Measurements from ENCODE around the gene LIMS2. TPM values are rescaled to one million over a fixed set of nuclear protein-coding genes. Genes with fewer than 3 reads are reported as not detected.
A peak's percentile ranks its signal among the peaks of the same experiment; 100 is the strongest.

LIMS2 gene
- polyA plus RNA-seq, 3 donors from 2014 or later = 0.40 TPM; not detected in 2

DNA sequence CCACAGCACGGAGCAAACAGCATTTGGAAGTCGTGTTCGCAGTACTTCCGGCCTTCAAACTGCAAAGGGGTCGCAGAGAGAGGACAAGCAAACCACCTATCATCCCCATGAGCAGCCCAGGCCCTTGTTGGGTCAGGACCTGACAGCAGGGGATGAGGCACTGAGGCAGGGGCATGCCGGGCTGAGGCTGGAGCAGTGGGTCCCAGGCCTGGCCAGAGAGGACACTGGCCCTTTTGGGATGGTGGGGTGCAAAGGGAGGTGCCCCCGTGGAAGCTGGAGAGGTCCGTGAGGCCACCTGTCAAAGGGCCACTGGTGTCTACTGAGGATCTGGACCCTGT lies 20.5 kb downstream of the LIMS2 start:
- no peaks in the 10 kb centered on the region for H3K4me1 Mint-ChIP-seq
- no peak overlapping the region for H3K4me3 Mint-ChIP-seq
- H3K27ac Mint-ChIP-seq = no peak overlapping the region
- no peak for DNase-seq
- no peaks in the 10 kb centered on the region for H3K36me3 Mint-ChIP-seq
- no peaks in the 10 kb centered on the region for H3K9me3 Mint-ChIP-seq
- peaks cover 0 to 1% (median 0%) of the 10 kb centered on the region in 3 donors for H3K27me3 Mint-ChIP-seq (ENCODE audit: low read depth in 3 of 3)

DNA sequence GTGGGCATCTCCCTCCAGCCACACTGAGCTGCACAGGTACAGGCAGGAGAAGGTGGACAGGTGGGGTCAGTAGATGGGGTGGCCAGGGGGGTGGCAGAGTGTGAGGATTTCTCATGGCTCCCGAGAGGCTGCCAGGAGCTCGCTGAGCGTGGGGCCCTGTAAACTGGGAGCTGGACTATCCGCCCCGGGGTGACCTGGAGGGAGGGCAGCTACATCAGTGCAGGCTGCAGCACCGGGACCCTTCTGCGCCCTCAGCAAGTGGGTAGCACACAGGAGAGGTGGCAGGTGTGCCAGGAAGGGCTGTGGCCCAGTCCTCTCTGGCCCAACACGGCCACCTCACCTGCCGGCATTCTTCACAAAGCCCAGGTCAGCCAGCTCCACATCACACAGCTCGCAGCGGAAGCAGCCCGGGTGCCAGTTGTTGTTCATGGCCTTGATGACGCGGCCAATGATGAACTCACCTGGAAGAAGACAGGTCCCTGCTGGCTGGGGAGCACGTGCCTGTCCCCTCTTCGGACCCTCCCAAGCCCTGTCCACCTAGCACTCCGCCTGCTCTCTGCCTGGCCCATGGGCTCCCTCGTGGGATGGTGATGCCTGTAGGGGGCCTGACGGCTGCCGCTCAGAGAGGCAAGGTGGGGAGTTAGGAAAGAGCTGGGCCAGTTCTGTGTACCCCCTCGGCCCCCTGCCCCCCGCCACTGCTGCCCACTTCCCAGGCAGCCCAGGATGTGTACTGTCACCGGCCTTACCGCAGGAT lies 21.1 kb downstream of the LIMS2 start:
- DNase-seq = no peak
- H3K4me3 Mint-ChIP-seq = no peak overlapping the region

DNA sequence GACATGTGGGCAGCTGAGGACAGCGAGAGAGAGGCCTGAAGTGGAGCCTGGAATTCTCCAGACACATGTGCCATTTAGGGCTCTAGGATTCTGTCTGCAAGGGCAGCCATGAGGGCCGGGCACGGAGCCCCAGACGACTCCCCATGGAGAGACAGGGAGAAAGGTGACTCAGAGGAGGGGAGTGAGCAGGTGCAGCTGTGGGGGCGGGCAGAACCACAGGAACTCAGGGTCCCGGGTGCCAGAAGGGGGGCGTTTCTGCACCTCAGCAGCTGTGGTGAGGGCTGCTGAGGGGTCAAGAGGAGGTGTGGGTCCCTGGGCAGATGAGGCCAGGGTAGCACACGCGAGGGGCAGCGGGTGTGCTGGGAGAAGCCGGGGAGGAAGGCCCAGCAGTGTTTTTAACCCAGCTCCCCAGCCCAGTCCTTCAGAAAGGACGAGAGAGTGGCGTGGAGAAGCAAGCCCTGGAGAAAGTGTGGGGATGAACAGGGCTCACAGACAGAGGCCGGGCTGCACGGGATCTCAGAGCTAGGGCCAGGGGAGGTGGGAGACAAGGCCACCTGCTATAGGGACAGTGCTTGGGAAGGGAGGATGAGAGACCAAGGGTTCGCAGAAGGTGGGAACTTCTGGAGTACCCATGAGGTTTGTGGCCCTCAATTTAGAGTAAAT lies 21.8 kb downstream of the LIMS2 start:
- no peak for DNase-seq
- H3K9me3 Mint-ChIP-seq = no peaks in the 10 kb centered on the region
- no peaks in the 10 kb centered on the region for H3K36me3 Mint-ChIP-seq
- H3K27ac Mint-ChIP-seq = peak overlapping the region in 1 of 6 donors; percentile 0
- H3K4me1 Mint-ChIP-seq = peaks cover 0 to 3% of the 10 kb centered on the region in 2 donors
- no peak overlapping the region for H3K4me3 Mint-ChIP-seq
- peaks cover 0 to 3% (median 1%) of the 10 kb centered on the region in 3 donors for H3K27me3 Mint-ChIP-seq (ENCODE audit: low read depth in 3 of 3)

More for the DNA sequence above, 21.1 kb downstream of the LIMS2 start:
- no peak overlapping the region for H3K27ac Mint-ChIP-seq
- H3K27me3 Mint-ChIP-seq (ENCODE audit: low read depth in 3 of 3) = peaks cover 0 to 3% (median 1%) of the 10 kb centered on the region in 3 donors
- H3K4me1 Mint-ChIP-seq = peaks cover 0 to 3% of the 10 kb centered on the region in 2 donors
- H3K9me3 Mint-ChIP-seq = no peaks in the 10 kb centered on the region
- H3K36me3 Mint-ChIP-seq = no peaks in the 10 kb centered on the region

DNA sequence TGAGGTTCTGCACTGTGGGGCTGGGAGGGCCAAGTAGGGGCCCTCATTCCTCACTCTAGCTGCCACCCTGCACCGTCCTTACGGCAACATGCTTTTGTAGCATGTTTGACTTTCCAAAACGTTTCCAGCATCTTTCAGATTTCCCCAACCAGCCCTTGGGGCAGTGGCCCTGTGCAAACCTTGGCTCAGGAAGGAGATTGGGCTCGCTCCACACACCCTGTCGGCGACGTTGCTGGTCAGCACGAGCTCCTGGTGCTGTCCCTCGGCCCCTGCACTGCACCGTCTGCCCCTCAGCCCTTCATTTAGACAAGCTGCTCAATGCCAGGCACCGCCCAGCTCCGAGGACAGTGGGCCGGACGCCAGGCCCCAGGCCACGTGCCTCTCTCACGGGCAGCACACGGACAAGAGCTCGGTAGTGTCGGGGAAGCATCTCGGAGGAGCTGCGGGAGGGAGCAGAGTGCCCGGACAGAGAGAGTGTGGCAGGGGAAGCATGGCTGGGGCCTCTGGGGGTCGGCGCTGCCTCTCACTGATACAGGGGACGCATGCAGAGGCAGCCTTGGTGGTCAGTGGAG lies 22.5 kb downstream of the LIMS2 start:
- DNase-seq = no peak
- Mint-ChIP-seq H3K27ac (no peak overlapping the region), H3K4me3 (no peak overlapping the region)

DNA sequence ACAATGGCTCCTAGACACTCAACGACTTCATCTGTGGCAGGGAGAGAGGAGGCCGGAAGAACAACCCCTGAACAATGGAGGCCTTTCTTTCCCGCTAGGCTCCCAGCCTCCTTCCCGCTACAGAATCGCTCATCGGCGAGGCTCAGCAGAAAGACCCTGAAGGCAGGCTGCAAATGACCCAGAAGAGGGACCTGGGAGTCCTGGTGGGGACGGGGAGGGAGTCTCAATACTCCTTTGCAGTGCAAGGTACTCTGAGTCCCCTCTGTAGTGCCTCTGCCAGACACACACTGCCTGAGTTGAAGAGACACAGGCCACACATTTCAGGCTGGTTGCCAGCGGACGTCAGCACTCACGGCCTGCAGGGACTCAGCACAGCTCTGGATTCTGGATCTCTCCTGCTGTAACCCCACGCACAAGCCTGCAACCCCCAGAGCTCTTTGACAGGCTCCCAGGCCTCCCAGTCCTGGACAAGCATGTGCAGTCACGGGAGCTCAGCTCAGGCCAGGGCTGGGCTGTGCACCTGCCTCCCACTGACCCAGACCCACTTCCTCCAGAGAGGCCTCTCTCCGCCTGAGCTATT lies 23.3 kb downstream of the LIMS2 start:
- H3K4me1 Mint-ChIP-seq = peaks cover 0 to 3% of the 10 kb centered on the region in 2 donors
- no peak overlapping the region for H3K4me3 Mint-ChIP-seq
- peaks cover 0 to 3% (median 3%) of the 10 kb centered on the region in 3 donors for H3K27me3 Mint-ChIP-seq (ENCODE audit: low read depth in 3 of 3)
- H3K36me3 Mint-ChIP-seq = no peaks in the 10 kb centered on the region
- no peak overlapping the region for H3K27ac Mint-ChIP-seq
- DNase-seq = no peak
- no peaks in the 10 kb centered on the region for H3K9me3 Mint-ChIP-seq

More for the DNA sequence above, 22.5 kb downstream of the LIMS2 start:
- Mint-ChIP-seq H3K4me1 (peaks cover 0 to 3% of the 10 kb centered on the region in 2 donors), H3K9me3 (no peaks in the 10 kb centered on the region), H3K27me3 (ENCODE audit: low read depth in 3 of 3) (peaks cover 0 to 3% (median 3%) of the 10 kb centered on the region in 3 donors), H3K36me3 (no peaks in the 10 kb centered on the region)

DNA sequence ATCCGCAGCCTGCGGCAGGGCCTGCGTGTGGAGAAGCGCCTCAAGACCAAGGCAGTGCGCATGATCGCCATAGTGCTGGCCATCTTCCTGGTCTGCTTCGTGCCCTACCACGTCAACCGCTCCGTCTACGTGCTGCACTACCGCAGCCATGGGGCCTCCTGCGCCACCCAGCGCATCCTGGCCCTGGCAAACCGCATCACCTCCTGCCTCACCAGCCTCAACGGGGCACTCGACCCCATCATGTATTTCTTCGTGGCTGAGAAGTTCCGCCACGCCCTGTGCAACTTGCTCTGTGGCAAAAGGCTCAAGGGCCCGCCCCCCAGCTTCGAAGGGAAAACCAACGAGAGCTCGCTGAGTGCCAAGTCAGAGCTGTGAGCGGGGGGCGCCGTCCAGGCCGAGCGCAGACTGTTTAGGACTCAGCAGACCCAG lies 23.9 kb downstream of the LIMS2 start:
- DNase-seq = no peak
- no peak overlapping the region for H3K4me3 Mint-ChIP-seq
- no peaks in the 10 kb centered on the region for H3K36me3 Mint-ChIP-seq
- H3K27me3 Mint-ChIP-seq (ENCODE audit: low read depth in 3 of 3) = peaks cover 0 to 5% (median 3%) of the 10 kb centered on the region in 3 donors
- no peak overlapping the region for H3K27ac Mint-ChIP-seq
- peaks cover 0 to 3% of the 10 kb centered on the region in 2 donors for H3K4me1 Mint-ChIP-seq
- H3K9me3 Mint-ChIP-seq = no peaks in the 10 kb centered on the region

DNA sequence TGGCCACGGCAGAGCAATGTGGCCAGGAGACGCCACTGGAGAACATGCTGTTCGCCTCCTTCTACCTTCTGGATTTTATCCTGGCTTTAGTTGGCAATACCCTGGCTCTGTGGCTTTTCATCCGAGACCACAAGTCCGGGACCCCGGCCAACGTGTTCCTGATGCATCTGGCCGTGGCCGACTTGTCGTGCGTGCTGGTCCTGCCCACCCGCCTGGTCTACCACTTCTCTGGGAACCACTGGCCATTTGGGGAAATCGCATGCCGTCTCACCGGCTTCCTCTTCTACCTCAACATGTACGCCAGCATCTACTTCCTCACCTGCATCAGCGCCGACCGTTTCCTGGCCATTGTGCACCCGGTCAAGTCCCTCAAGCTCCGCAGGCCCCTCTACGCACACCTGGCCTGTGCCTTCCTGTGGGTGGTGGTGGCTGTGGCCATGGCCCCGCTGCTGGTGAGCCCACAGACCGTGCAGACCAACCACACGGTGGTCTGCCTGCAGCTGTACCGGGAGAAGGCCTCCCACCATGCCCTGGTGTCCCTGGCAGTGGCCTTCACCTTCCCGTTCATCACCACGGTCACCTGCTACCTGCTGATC lies 24.4 kb downstream of the LIMS2 start:
- H3K27me3 Mint-ChIP-seq (ENCODE audit: low read depth in 3 of 3) = peaks cover 0 to 5% (median 3%) of the 10 kb centered on the region in 3 donors
- H3K27ac Mint-ChIP-seq = no peak overlapping the region
- H3K4me3 Mint-ChIP-seq = no peak overlapping the region
- DNase-seq = no peak
- no peaks in the 10 kb centered on the region for H3K9me3 Mint-ChIP-seq
- peaks cover 0 to 3% of the 10 kb centered on the region in 2 donors for H3K4me1 Mint-ChIP-seq
- H3K36me3 Mint-ChIP-seq = no peaks in the 10 kb centered on the region

DNA sequence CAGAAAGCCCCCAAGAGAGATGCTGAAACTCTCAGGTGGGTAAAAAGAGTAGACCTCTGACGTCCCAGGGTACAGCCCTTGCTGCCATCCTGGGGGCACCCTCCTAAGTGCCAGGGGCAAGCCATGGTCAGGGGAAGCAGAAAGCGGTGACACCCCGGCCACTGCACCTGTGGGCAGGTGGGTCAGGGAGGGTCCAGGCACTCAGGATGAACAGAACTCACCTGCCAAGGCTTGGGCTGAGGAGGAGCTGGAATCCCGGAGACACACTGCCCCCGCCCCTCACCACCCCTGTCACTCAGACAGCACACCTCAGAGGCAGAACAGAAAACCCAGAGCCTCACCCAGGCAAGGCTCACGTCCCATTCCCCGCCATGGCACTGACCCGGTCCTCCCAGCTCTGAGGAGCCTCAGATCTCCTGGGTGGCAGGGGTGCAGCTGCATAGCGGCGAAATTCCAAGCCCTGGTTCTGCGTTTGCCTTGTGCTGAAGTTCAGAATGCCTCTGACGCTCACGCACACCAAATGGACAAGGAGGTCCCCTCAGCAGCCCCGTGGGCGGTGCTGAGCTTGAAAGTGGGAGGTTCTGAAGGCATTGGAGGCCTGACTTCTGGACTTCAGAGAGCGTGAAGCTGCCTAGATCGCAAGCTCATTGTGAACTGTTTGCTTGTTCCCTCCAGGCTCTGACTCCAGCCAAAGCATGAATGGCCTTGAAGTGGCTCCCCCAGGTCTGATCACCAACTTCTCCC lies 25.1 kb downstream of the LIMS2 start:
- no peak overlapping the region for H3K27ac Mint-ChIP-seq
- no peaks in the 10 kb centered on the region for H3K36me3 Mint-ChIP-seq
- no peaks in the 10 kb centered on the region for H3K9me3 Mint-ChIP-seq
- peaks cover 0 to 3% of the 10 kb centered on the region in 2 donors for H3K4me1 Mint-ChIP-seq
- no peak for DNase-seq
- peaks cover 0 to 5% (median 3%) of the 10 kb centered on the region in 3 donors for H3K27me3 Mint-ChIP-seq (ENCODE audit: low read depth in 3 of 3)
- no peak overlapping the region for H3K4me3 Mint-ChIP-seq

DNA sequence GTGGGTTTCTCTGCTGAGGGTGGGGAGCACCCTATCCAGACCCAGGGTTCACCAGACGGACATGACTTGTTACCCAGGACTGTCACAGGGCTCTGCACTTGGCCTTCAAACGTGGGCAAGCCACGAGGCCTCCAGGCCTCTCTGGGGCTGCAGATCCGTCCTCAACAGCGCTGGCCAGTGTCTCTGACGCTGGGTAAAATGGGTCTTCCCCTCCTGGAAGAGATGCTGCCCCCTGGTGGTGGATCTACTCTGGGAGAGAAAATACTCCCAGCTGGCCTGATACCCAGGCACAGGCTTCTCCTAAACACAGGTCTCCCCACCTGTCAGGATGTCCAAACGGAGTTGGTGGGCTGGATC lies 25.7 kb downstream of the LIMS2 start:
- peak overlapping the region in 2 of 5 donors; percentile 9 to 49 for H3K4me3 Mint-ChIP-seq
- no peaks in the 10 kb centered on the region for H3K36me3 Mint-ChIP-seq
- H3K27ac Mint-ChIP-seq = no peak overlapping the region
- peaks cover 0 to 5% (median 3%) of the 10 kb centered on the region in 3 donors for H3K27me3 Mint-ChIP-seq (ENCODE audit: low read depth in 3 of 3)
- peaks cover 0 to 3% of the 10 kb centered on the region in 2 donors for H3K4me1 Mint-ChIP-seq
- no peaks in the 10 kb centered on the region for H3K9me3 Mint-ChIP-seq
- DNase-seq = peak; percentile 60 to 65 (median 62)

DNA sequence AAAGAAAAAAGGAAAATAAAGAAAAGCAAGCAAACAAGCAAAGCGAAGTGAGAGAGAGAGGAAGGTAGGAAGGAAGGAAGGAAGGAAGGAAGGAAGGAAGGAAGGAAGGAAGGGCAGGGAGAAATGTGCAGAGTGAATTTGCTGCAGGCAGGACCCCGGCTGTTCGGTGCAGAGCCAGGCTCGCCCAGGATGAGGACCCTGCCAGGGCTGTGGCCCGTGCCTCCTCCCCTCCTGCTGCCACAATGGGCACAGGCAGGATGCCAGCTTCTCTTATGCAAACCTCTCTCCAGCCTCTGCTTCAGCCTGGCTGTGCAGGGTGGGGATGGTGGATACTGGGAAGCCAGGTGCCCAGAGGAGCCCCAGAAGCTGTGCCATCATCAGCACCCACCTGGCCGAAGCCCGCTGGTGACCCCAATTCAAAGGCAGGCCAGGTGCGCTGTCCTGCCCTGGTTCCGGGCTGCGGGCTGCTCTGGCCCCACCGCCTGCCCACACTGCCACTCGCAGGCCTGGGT lies 26.2 kb downstream of the LIMS2 start:
- no peak for DNase-seq
- Mint-ChIP-seq H3K36me3 (no peaks in the 10 kb centered on the region), H3K4me3 (no peak overlapping the region), H3K4me1 (peaks cover 0 to 3% of the 10 kb centered on the region in 2 donors), H3K9me3 (no peaks in the 10 kb centered on the region), H3K27ac (peak overlapping the region in 1 of 6 donors; percentile 80), H3K27me3 (ENCODE audit: low read depth in 3 of 3) (peaks cover 0 to 5% (median 3%) of the 10 kb centered on the region in 3 donors)

DNA sequence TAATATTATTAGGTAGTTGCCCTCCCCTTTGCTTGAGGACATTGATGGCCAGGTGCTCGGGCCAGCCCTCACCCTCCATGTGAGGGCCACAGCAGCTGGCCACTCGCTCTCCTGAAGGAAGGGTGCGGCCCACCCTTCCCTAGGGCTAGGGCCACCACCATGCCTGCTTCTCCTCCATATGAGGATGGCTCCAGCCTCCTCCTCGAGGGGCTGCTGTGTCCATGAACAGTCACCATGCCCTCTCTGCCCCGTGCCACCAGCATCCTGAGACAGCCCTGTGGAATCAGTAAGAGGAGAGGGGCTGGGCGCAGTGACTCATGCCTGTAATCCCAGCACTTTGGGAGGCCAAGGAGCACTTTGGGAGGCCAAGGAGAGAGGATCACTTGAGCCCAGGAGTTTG lies 27.0 kb downstream of the LIMS2 start:
- Mint-ChIP-seq H3K27me3 (ENCODE audit: low read depth in 3 of 3) (peaks cover 0 to 4% (median 3%) of the 10 kb centered on the region in 3 donors), H3K4me1 (peaks cover 0 to 3% of the 10 kb centered on the region in 2 donors), H3K9me3 (no peaks in the 10 kb centered on the region), H3K4me3 (no peak overlapping the region), H3K36me3 (no peaks in the 10 kb centered on the region), H3K27ac (no peak overlapping the region)
- no peak for DNase-seq

DNA sequence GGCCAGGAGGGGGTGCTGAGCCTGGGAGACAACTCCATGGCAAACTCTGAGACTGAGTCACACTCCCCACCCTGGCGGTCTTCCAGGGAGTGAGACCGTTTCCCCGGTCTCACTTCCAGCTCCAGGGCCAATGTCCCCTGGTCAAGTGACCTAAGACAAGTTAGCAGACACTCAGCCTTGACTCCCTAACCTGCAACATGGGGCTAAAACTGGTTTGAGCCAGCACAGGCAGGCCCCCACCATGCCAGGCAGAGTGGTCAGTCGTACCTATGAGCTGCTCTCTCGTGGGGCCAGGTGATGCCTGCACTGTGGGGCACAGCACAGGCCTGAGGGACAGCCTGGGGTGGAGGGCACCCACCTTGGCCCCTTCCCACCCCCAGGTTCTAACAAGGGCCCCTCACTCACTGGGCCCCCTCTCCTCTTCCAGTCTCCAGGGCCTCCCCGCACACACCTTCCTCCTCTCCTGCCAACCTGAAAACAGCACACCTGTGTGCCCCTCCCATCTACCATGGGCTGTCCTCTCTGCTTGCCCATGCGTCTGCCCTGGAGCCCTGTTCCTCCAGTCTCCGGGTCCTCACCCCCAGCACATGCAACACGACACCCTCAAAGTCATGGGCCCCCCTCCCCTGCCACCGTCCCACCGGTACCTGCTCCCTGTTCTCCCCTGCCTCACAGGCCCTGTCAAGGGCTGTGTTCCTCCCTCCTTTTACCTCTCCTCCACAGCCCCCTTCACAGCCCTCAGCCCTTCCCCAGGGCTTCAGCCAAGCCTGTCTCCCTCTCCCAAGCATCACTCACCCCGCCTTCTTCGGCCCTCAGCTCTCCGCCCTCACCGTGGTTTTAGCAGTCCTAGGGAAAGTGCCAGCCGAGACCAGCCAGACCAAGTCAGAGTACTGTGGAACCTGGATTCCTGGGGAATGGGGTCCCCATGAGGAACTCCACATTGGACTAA lies 27.8 kb downstream of the LIMS2 start:
- H3K27ac Mint-ChIP-seq = no peak overlapping the region

More for the DNA sequence above, 27.8 kb downstream of the LIMS2 start:
- no peak for DNase-seq
- Mint-ChIP-seq H3K4me1 (peaks cover 0 to 3% of the 10 kb centered on the region in 2 donors), H3K9me3 (no peaks in the 10 kb centered on the region), H3K4me3 (no peak overlapping the region), H3K36me3 (no peaks in the 10 kb centered on the region), H3K27me3 (ENCODE audit: low read depth in 3 of 3) (peaks cover 0 to 3% (median 3%) of the 10 kb centered on the region in 3 donors)

Data from immature natural killer cell (primary cell).